CD4-positive, alpha-beta memory T cell (primary cell): ENCODE measurements around the gene CDKN1A. TPM values are rescaled to one million over a fixed set of nuclear protein-coding genes. Genes with fewer than 3 reads are reported as not detected.

ENCODE experiments used
- CTCF ChIA-PET: fragments of 350-600 bp; sonication (Branson Sonifier 250); formaldehyde crosslinking; loops from one replicate; lab custom pipeline; 2021; ENCODE audit warnings: inconsistent platforms; ENCODE audit not compliant: partially characterized antibody; lab: Charles Lee
- POLR2A ChIA-PET: fragments of 350-600 bp; sonication (Branson Sonifier 250); formaldehyde crosslinking; loops from one replicate; lab custom pipeline; 2021; ENCODE audit not compliant: partially characterized antibody; lab: Charles Lee
- DNase-seq, 5 donors: peaks; one replicate each; pipeline versions ENCODE4 v3.0.0 to v3.0.0-alpha.2; 2020 to 2022; ENCODE audit warnings: mixed read lengths in 1 of 5
- H3K27ac ChIP-seq: one replicate; pipeline ENCODE4 v1.7.0; 2013; ENCODE audit warnings: low read depth, low read length
- H3K27me3 ChIP-seq: 2 replicates; pipeline ENCODE4 v1.7.0; 2013; ENCODE audit warnings: mild to moderate bottlenecking, low read length, moderate library complexity; ENCODE audit not compliant: insufficient read depth
- H3K36me3 ChIP-seq: 2 replicates; pipeline ENCODE4 v1.7.0; 2013; ENCODE audit warnings: mild to moderate bottlenecking, low read length, moderate library complexity; ENCODE audit not compliant: insufficient read depth
- H3K4me1 ChIP-seq: 2 replicates; pipeline ENCODE4 v1.7.0; 2013; ENCODE audit warnings: mild to moderate bottlenecking, low read length, moderate library complexity; ENCODE audit not compliant: insufficient read depth
- H3K4me3 ChIP-seq, 2 donors: one replicate each; pipeline ENCODE4 v1.7.0; 2013; ENCODE audit warnings: low read length in 2 of 2, mild to moderate bottlenecking in 1 of 2
- H3K9me3 ChIP-seq, 2 donors: one replicate each; pipeline ENCODE4 v1.7.0; 2013; ENCODE audit warnings: low read length in 2 of 2, control low read depth in 1 of 2; ENCODE audit not compliant: control insufficient read depth in 1 of 2
- H3K27ac Mint-ChIP-seq, 7 donors: one replicate each; pipeline ENCODE4 v1.8.0; 2020 to 2021; ENCODE audit warnings: mixed read lengths in 7 of 7, mild to moderate bottlenecking in 6 of 7, inconsistent platforms in 3 of 7, moderate library complexity in 3 of 7
- H3K27me3 Mint-ChIP-seq, 2 donors: one replicate each; pipeline ENCODE4 v1.8.0; 2020 to 2021; ENCODE audit warnings: mixed read lengths in 2 of 2
- H3K36me3 Mint-ChIP-seq, 2 donors: one replicate each; pipeline ENCODE4 v1.8.0; 2020 to 2021; ENCODE audit warnings: mixed read lengths in 2 of 2, inconsistent platforms in 1 of 2, mild to moderate bottlenecking in 1 of 2
- H3K4me1 Mint-ChIP-seq, 4 donors: one replicate each; pipeline ENCODE4 v1.8.0; 2020 to 2021; ENCODE audit warnings: mixed read lengths in 4 of 4, mild to moderate bottlenecking in 1 of 4
- H3K4me3 Mint-ChIP-seq, 8 donors: one replicate each; pipeline ENCODE4 v1.8.0; 2020 to 2021; ENCODE audit warnings: mixed read lengths in 8 of 8, mild to moderate bottlenecking in 7 of 8, moderate library complexity in 6 of 8, inconsistent platforms in 3 of 8
- H3K9me3 Mint-ChIP-seq, 8 donors: one replicate each; pipeline ENCODE4 v1.8.0; 2020 to 2021; ENCODE audit warnings: mixed read lengths in 8 of 8, mild to moderate bottlenecking in 5 of 8, inconsistent platforms in 3 of 8, moderate library complexity in 1 of 8
- intact Hi-C: fragments of 100-400 bp; cut with micrococcal nuclease; formaldehyde crosslinking; loops from one replicate; pipeline ENCODE4 v1.15.1; 2023
- polyA plus RNA-seq, 2 donors: library from polyadenylated mRNA; unstranded; fragments of 300-500 nt; fragmentation: Illumina TruSeq; gene quantifications; one replicate each; pipeline ENCODE4 v1.2.3, GENCODE V29; 2021
- total RNA-seq, 2 experiments: library from RNA; stranded (reverse); gene quantifications; one replicate each; pipeline ENCODE4 v1.2.3, GENCODE V29; 2021

Gene CDKN1A
- total and polyA plus RNA-seq, 4 experiments from 2014 or later, result 3.3 to 20.6 (median 11.7) TPM

DNA sequence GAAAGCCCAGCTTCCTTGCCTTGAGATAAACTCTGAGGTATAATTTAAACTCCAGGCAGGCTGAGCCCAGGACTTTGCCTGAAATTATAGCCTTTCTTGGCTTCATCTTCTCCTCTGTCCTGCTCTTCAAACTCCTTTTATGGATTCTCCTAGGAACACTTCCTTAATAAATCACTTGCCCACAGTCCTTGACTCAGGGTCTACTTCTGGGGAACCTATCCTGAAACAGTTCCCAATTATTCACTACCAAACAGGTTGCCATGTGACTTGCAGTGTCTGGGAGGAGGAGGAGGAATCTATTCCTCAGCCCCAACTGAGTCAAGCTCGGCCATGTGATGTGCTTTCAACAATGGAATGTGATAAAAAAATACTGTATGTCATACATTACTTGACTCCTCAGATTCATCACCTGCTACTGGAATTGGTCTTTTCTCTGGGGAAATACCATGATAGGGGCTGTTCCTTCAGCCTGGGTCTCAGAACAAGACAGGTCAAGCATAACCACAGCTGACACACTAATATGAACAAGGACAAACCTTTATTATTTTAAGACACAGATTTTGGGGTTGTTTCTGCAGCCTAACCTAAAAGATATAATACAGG, 20.5 kb upstream of the CDKN1A start:
- CTCF ChIA-PET, result interaction anchor here (1.2 kb wide), 1 partner anchor 20 kb away, joined by 3 read pairs; the partner anchor contains the start of gene CDKN1A
- Histone ChIP-seq H3K9me3 (no peaks in the 10 kb centered on the region), H3K27ac (no peak overlapping the region), H3K4me1 (no peaks in the 10 kb centered on the region), H3K27me3 (peaks cover 26% of the 10 kb centered on the region), H3K36me3 (no peaks in the 10 kb centered on the region), H3K4me3 (no peak overlapping the region)
- POLR2A ChIA-PET, result no interaction called here
- Mint-ChIP-seq H3K9me3 (peaks cover 0 to 1% (median 0%) of the 10 kb centered on the region in 8 donors), H3K36me3 (no peaks in the 10 kb centered on the region), H3K27me3 (peaks cover 25 to 33% of the 10 kb centered on the region in 2 donors), H3K27ac (no peak overlapping the region), H3K4me1 (peaks cover 2 to 9% (median 5%) of the 10 kb centered on the region in 4 donors), H3K4me3 (no peak overlapping the region)
- intact Hi-C loops, result no loop called here
- no peak for DNase-seq

DNA sequence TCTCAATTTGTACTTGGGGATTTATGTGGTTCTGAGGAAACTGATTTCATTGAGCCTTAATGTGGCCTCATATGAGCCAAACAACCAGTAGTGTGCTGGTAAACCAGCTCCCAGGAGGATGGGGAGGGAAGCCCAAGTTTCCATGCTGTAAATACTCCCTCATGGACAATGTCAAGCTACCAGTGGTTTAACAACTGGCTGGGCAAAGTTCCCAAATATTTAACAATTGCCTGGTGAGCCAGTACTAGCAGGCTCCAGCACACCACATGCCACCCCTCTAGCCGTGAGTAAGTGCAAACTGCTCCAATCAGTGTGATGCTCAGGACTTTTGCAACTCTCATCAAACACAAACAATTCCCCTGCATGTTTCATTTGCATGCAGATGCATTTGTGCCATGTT, 19.2 kb upstream of the CDKN1A start:
- no peaks in the 10 kb centered on the region for H3K9me3 Mint-ChIP-seq
- CTCF ChIA-PET, result no interaction called here
- peaks cover 25 to 36% of the 10 kb centered on the region in 2 donors for H3K27me3 Mint-ChIP-seq
- Histone ChIP-seq H3K9me3 (no peaks in the 10 kb centered on the region), H3K36me3 (no peaks in the 10 kb centered on the region), H3K27ac (no peak overlapping the region), H3K4me1 (no peaks in the 10 kb centered on the region), H3K27me3 (peaks cover 21% of the 10 kb centered on the region), H3K4me3 (no peak overlapping the region)
- H3K4me3 Mint-ChIP-seq, result no peak overlapping the region
- POLR2A ChIA-PET, result no interaction called here
- H3K36me3 Mint-ChIP-seq, result no peaks in the 10 kb centered on the region
- peaks cover 5 to 10% (median 8%) of the 10 kb centered on the region in 4 donors for H3K4me1 Mint-ChIP-seq
- H3K27ac Mint-ChIP-seq, result no peak overlapping the region
- DNase-seq, result no peak
- intact Hi-C loops, result no loop called here

DNA sequence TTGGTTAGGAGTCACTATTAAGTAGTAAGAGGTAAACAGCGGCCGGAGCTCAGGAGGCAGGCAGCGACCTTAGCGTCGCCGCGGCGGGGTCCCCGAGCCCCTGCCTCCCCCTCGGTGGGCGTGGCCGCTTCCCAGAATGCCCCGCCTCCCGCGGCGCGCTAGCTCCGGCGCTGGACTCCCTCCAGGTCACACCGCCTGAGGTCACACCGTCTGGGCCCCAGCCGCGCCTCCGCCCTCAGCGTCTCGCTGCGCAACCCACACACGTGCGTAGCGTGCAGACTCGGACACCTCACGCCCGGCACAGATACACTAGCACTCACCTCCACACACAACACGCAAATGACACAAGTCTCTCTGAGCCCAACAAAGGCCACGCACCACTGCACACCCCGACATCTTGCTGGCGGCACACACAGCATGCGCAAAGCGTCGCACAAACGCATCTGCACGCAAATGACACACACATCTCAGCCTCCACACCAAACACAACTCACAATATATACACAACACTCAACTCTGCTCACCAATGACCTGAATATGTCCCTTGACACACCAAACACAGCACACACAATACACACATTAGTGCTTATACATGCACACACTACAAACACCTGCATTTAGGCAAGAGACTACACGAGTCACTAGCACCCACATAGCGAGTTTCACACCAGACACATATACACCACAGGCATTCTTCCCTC, 17.6 kb upstream of the CDKN1A start:
- intact Hi-C loops, result no loop called here
- Histone ChIP-seq H3K36me3 (no peaks in the 10 kb centered on the region), H3K9me3 (no peaks in the 10 kb centered on the region), H3K27ac (no peak overlapping the region), H3K4me1 (no peaks in the 10 kb centered on the region), H3K27me3 (peaks cover 21% of the 10 kb centered on the region), H3K4me3 (no peak overlapping the region)
- DNase-seq, result no peak
- H3K9me3 Mint-ChIP-seq, result no peaks in the 10 kb centered on the region
- H3K4me1 Mint-ChIP-seq, result peaks cover 5 to 10% (median 8%) of the 10 kb centered on the region in 4 donors
- no peak overlapping the region for H3K4me3 Mint-ChIP-seq
- no peak overlapping the region for H3K27ac Mint-ChIP-seq
- CTCF ChIA-PET, result no interaction called here
- peaks cover 17 to 27% of the 10 kb centered on the region in 2 donors for H3K27me3 Mint-ChIP-seq
- POLR2A ChIA-PET, result no interaction called here
- no peaks in the 10 kb centered on the region for H3K36me3 Mint-ChIP-seq

DNA sequence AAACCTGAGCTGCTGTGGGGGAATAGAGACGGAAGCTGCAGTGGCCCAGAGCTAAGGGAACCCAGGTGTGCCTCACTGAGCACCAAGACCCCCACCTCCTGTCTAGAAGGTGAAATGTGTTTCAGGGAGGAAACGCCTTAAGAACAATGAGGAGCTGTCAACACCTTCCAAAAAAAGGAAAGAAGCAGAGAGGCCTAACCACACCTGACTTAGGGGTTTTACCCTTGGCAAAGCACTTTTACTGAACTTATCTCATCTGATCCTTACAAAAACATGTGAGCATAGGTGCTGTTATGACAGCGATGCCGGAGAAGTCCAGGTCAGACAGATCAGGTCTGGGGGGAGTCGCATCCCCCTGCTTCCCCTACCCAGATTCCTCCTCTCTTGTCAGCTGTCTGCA, 16.1 kb upstream of the CDKN1A start:
- Histone ChIP-seq H3K4me1 (no peaks in the 10 kb centered on the region), H3K27ac (no peak overlapping the region), H3K9me3 (no peaks in the 10 kb centered on the region), H3K36me3 (no peaks in the 10 kb centered on the region), H3K27me3 (peaks cover 17% of the 10 kb centered on the region), H3K4me3 (no peak overlapping the region)
- Mint-ChIP-seq H3K4me1 (peaks cover 5 to 10% (median 8%) of the 10 kb centered on the region in 4 donors), H3K9me3 (no peaks in the 10 kb centered on the region), H3K4me3 (no peak overlapping the region), H3K36me3 (no peaks in the 10 kb centered on the region), H3K27me3 (peaks cover 10 to 19% of the 10 kb centered on the region in 2 donors), H3K27ac (no peak overlapping the region)
- DNase-seq, result no peak
- POLR2A ChIA-PET, result interaction anchor here (0.8 kb wide), 1 partner anchor 16 kb away, joined by 3 read pairs; the partner anchor contains the start of gene CDKN1A
- CTCF ChIA-PET, result interaction anchor here (3.0 kb wide), 1 partner anchor 18 kb away, joined by 12 read pairs; no protein-coding TSS in a partner anchor
- intact Hi-C loops, result no loop called here

DNA sequence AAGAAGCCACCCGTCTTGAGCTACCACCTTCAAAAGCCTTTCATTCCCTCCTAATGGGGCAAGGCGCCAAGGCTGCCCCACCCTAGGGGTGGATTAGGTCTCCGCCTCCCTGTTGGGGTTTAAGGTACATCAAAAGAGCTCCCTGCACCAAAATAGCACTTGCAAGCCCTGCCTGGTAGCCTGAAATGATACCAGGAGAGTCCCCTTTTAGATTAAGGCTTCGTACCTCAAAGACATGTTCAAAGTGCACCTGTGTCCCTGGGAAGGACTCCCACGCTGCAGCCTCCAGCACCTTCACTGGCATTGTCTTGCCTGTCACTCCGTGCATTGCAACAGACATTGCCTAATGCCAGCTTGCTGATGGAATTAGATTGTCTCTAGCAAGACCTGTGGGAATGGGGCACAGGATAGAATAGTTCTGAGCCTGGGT, 15.7 kb upstream of the CDKN1A start:
- Histone ChIP-seq H3K4me3 (no peak overlapping the region), H3K9me3 (no peaks in the 10 kb centered on the region), H3K36me3 (no peaks in the 10 kb centered on the region), H3K4me1 (no peaks in the 10 kb centered on the region), H3K27ac (no peak overlapping the region), H3K27me3 (peaks cover 14% of the 10 kb centered on the region)
- intact Hi-C loops, result no loop called here
- no peak overlapping the region for H3K27ac Mint-ChIP-seq
- CTCF ChIA-PET, result interaction anchor here (0.6 to 3.0 kb wide), 2 partner anchors 17 to 48 kb away, joined by 3 to 12 read pairs; no protein-coding TSS in a partner anchor
- H3K9me3 Mint-ChIP-seq, result no peaks in the 10 kb centered on the region
- POLR2A ChIA-PET, result interaction anchor here (0.8 kb wide), 1 partner anchor 16 kb away, joined by 3 read pairs; the partner anchor contains the start of gene CDKN1A
- peaks cover 8 to 17% of the 10 kb centered on the region in 2 donors for H3K27me3 Mint-ChIP-seq
- no peak overlapping the region for H3K4me3 Mint-ChIP-seq
- no peak for DNase-seq
- peaks cover 5 to 10% (median 8%) of the 10 kb centered on the region in 4 donors for H3K4me1 Mint-ChIP-seq
- H3K36me3 Mint-ChIP-seq, result no peaks in the 10 kb centered on the region

DNA sequence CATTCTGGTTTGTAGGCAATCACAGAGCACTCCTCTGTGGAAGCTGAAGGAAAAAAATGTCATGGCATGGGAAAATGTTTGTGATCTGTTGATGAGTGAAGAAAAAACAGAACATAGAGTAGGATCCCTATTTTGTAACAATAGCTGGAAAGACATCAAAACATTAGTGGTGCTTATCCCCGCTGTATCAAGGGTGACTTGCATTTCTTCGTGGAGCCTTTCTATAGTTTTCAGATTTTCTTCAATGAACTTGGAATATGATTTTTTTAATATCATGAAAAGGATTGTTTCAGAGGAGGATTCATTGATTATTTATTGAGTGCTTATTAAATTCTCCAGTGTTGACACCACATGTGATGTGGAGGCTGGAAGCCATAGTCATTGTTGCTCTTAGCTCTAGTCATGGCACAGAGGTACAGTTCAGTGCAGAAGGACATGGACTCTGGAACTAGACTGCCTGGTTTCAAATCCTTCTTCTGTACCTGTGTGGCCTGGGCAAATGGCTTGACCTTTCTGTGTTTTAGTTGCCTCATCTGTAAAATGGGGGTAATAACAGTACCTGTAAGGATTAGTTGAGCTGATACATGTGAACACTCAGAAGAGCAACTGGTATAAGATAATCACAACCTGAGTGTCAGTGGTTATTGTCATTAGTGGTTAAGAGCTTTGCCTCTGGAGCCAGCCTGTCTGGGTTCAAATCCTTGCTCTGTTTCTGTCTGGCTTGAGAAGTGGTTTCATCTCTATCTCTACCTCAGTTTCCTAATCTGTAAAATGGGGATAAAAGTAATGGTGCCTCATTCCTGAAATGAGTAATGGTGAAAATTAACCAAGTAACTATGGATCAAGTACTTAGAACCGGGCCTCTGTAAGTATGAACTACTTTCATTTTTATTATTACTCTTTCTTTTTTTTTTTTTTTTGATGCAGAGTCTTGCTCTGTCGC, 14.7 kb upstream of the CDKN1A start:
- no peaks in the 10 kb centered on the region for H3K36me3 Mint-ChIP-seq
- Histone ChIP-seq H3K4me3 (no peak overlapping the region), H3K27me3 (peaks cover 14% of the 10 kb centered on the region), H3K27ac (no peak overlapping the region), H3K36me3 (no peaks in the 10 kb centered on the region), H3K9me3 (no peaks in the 10 kb centered on the region), H3K4me1 (no peaks in the 10 kb centered on the region)
- intact Hi-C loops, result no loop called here
- no peaks in the 10 kb centered on the region for H3K9me3 Mint-ChIP-seq
- DNase-seq, result no peak
- peaks cover 8 to 15% of the 10 kb centered on the region in 2 donors for H3K27me3 Mint-ChIP-seq
- no peak overlapping the region for H3K27ac Mint-ChIP-seq
- H3K4me1 Mint-ChIP-seq, result peaks cover 5 to 10% (median 8%) of the 10 kb centered on the region in 4 donors
- ChIA-PET CTCF (interaction anchor here (0.6 to 3.0 kb wide), 3 partner anchors 16 to 49 kb away, joined by 3 to 12 read pairs (median 4); no protein-coding TSS in a partner anchor), POLR2A (no interaction called here)
- H3K4me3 Mint-ChIP-seq, result no peak overlapping the region
